SU-DHL-6 (cell line): ENCODE data around the gene APOC3.

ENCODE experiments used
- EZH2phosphoT487 ChIP-seq: fragments of 200-600 bp; sonication (generic), shearing (Covaris generic); conservative IDR thresholded peaks from 2 replicates; pipeline ENCODE4 v1.6.1; 2018; ENCODE audit warnings: mild to moderate bottlenecking, antibody characterized with exemption, low read length, moderate library complexity, mixed read lengths
- TF ChIP-seq, protein P1 (sequence below): fragments of 200-600 bp; sonication (generic); IDR thresholded peaks from one replicate; pipeline ENCODE4 v1.5.1; 2017; ENCODE audit warnings: antibody characterized with exemption, mild to moderate bottlenecking, low read length, moderate library complexity; ENCODE audit not compliant: insufficient read depth, poor library complexity, severe bottlenecking

DNA sequence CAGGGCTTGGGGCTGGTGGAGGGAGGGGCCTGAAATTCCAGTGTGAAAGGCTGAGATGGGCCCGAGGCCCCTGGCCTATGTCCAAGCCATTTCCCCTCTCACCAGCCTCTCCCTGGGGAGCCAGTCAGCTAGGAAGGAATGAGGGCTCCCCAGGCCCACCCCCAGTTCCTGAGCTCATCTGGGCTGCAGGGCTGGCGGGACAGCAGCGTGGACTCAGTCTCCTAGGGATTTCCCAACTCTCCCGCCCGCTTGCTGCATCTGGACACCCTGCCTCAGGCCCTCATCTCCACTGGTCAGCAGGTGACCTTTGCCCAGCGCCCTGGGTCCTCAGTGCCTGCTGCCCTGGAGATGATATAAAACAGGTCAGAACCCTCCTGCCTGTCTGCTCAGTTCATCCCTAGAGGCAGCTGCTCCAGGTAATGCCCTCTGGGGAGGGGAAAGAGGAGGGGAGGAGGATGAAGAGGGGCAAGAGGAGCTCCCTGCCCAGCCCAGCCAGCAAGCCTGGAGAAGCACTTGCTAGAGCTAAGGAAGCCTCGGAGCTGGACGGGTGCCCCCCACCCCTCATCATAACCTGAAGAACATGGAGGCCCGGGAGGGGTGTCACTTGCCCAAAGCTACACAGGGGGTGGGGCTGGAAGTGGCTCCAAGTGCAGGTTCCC is at the start of gene APOC3:
- TF ChIP-seq, protein P1, sequence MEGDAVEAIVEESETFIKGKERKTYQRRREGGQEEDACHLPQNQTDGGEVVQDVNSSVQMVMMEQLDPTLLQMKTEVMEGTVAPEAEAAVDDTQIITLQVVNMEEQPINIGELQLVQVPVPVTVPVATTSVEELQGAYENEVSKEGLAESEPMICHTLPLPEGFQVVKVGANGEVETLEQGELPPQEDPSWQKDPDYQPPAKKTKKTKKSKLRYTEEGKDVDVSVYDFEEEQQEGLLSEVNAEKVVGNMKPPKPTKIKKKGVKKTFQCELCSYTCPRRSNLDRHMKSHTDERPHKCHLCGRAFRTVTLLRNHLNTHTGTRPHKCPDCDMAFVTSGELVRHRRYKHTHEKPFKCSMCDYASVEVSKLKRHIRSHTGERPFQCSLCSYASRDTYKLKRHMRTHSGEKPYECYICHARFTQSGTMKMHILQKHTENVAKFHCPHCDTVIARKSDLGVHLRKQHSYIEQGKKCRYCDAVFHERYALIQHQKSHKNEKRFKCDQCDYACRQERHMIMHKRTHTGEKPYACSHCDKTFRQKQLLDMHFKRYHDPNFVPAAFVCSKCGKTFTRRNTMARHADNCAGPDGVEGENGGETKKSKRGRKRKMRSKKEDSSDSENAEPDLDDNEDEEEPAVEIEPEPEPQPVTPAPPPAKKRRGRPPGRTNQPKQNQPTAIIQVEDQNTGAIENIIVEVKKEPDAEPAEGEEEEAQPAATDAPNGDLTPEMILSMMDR = no peak
- no peak for TF ChIP-seq EZH2phosphoT487
